HFF-Myc (cell line): ENCODE results near the gene PDE5A.

Source experiments
- DNase-seq: peaks from one replicate; pipeline ENCODE4 v3.0.0-alpha.2; 2011; ENCODE audit warnings: low read depth; ENCODE audit errors: extremely low read depth
- H3K4me3 ChIP-seq: replicated peaks from 2 replicates; pipeline ENCODE4 v1.5.1; 2011; ENCODE audit warnings: low read depth, mild to moderate bottlenecking, control low read depth, low read length
- TF ChIP-seq, protein P1 (sequence below): IDR thresholded peaks from 2 replicates; pipeline ENCODE4 v1.5.1; 2012; ENCODE audit warnings: mild to moderate bottlenecking, low read depth, low read length, control low read depth; ENCODE audit errors: missing control alignments

The PDE5A gene

DNA sequence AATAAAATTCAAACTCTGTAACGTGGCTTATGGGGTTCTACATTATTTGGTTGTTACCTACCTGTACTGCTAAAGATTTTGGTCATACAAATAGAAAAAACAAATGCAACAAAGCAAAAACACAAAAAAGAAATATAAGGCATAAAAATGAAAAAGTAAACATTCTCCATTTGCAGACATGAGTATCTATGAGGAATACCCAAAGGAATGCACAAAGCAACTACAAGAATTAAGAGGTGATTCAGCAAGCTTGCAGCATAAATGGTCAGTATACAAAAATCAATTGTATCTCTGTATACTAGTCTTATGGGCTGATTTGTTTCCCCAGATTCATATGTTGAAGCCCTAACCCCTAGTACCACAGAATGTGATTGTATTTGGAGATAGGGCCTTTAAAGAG lies 3.6 kb upstream of the PDE5A start:
- TF ChIP-seq, protein P1, sequence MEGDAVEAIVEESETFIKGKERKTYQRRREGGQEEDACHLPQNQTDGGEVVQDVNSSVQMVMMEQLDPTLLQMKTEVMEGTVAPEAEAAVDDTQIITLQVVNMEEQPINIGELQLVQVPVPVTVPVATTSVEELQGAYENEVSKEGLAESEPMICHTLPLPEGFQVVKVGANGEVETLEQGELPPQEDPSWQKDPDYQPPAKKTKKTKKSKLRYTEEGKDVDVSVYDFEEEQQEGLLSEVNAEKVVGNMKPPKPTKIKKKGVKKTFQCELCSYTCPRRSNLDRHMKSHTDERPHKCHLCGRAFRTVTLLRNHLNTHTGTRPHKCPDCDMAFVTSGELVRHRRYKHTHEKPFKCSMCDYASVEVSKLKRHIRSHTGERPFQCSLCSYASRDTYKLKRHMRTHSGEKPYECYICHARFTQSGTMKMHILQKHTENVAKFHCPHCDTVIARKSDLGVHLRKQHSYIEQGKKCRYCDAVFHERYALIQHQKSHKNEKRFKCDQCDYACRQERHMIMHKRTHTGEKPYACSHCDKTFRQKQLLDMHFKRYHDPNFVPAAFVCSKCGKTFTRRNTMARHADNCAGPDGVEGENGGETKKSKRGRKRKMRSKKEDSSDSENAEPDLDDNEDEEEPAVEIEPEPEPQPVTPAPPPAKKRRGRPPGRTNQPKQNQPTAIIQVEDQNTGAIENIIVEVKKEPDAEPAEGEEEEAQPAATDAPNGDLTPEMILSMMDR = no peak
- no peak overlapping the region for H3K4me3 ChIP-seq
- no peak for DNase-seq

DNA sequence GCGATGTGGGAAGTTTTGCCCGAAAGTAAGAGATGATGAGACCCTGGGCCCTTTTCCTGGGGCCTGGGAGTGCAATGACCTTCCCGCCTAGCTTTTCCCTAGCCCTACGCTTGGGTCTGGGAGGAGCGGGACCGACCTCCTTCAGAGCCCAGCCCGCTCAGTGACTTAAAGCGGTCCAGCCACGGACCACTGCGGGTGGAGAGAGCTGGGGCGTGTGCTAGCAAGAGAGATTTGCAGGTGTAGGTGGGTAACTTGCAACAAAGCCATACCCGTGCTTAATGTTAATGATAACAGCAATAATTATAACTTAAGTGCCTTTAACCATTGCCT lies 503 bp upstream of the PDE5A start:
- TF ChIP-seq, protein P1 = no peak
- no peak for DNase-seq
- H3K4me3 ChIP-seq = peak overlapping the region; percentile 85

DNA sequence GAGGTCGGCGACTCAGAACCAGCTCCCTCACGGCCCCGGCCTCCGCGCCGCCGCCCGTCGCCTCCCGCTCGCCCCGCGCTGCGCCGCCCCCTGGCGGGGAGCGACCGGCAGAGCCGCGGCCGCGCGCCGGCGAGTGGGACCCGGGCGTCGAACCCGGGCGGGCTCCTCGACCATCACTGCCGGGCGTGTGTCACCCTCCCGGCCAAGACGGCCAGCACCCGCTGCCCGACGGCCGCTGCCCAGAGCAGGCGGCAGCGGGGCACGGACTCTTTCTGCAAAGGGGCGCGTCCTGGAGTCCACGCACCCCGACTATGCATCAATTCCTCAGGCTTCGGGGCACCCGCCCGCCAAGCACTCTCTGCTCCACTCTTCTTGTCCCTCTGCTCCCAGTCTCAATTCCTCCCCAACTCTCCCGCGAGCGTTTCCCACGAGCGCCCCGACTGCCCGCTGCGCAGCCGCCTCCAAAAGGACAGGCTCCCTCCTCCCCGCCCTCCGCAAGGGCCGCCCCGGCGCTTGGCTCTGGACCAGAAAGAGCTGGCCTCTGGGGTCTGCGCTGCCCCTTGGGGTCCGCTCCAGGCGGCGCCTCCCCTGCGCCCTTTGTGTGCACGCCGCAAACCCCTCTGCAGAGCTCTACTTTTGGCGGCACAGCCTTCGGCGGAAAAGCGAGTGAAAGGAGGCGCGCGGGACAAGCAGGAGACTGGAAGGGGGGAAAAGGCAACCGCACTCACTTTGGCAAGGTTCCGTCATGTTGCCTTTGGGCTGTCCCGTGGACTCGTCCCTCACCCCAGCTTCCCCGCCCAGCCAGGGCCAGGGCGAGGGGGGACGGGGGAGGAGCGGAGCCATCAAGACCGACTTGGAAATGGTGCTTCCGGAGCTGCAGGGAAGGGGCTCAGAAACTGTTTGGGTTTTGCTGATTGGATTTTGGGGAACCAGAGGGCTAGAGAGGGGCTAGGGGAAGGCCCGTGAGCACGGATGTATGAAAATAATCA lies 1.0 kb downstream of the PDE5A start:
- TF ChIP-seq, protein P1 = no peak
- peak overlapping the region; percentile 85 for H3K4me3 ChIP-seq
- no peak for DNase-seq

DNA sequence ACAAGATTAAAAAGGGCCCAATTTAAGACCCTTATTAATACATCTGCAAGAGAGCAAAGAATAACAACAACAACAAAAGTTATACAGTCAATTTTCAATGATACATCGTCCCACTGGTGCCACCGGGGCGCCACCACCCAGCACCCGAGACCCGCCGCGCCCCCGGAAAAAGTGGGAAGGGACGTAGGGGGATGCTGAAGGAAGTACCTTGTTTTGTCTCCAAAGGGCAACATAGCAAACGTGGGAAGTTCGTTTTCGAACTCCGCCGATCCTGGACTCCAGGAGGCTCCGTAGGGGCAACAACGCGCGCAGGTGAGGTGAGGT lies 1.7 kb downstream of the PDE5A start:
- no peak for DNase-seq
- peak overlapping the region; percentile 85 for H3K4me3 ChIP-seq
- TF ChIP-seq, protein P1 = no peak

DNA sequence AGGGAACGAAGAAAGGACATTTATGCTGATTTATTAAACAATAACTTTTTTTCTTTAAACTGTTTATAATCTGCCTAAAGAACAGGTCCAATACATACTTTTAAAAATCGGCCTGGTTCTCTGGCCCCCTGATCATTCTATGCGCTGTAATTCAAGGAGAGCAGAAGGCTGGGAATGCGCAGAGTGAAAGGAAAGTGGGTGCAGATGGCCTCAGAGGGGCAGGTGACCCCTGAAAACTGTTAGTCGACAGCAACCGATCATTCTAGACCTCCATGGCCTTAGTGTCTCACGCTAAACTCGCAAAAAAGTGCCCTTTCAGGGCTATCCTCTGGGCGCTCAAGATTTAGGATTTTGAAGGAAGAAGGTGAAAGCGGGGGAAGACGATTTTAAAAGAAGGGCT lies 2.2 kb downstream of the PDE5A start:
- TF ChIP-seq, protein P1 = no peak
- no peak for DNase-seq
- peak overlapping the region; percentile 85 for H3K4me3 ChIP-seq

DNA sequence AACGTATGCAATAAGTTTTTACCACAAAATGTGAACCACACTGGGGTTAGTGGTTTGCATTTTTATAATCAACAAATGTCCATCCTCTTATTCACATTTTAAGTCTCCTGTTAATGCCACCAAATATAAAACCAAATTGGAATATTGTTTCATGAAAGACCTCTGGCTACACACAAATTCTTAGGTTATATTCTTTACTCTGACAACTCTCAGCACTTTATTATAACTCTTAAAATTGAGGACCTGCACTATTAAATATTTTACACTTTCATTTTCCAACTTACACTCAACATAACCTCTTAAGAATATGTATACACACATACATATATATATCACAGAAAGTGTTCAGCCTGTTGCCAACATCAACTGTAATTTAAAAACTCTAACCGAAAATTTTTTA lies 2.8 kb downstream of the PDE5A start:
- TF ChIP-seq, protein P1 = no peak
- H3K4me3 ChIP-seq = peak overlapping the region; percentile 85
- DNase-seq = no peak
